ENCODE measurements around the gene DOCK1.

DNA sequence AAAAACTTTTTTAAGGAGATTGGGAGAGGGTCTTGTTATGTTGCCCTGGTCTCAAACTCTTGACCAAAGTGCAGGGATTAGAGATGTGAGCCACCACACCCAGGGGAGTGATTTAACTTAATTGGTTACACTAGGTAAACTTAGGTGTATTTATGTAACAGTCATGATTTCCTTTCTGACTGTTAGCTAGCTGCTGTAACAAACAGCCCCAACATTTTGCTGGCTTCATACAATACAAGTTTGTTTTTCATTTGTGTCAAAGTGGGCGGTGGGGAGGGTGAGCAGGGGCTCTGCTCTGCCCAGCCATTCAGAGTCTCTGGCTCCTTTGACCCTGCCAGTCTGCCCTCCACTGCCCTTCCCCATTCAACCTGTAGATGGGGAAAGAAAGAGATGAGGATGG is 9.3 kb downstream of the DOCK1 start:
- no peak for TF ChIP-seq POLR2A (IDR thresholded peaks at IDR 0.05)
- TF ChIP-seq CTCF (IDR thresholded peaks at IDR 0.05): no peak
- TF ChIP-seq POLR2AphosphoS5 (IDR thresholded peaks at IDR 0.05): no peak
